ENCODE measurements around the gene VTI1B.

GRCh38 chr14:67610491-67610890 lies 63.9 kb downstream of the VTI1B start:
- TF ChIP-seq CTCF (IDR thresholded peaks at IDR 0.05; ENCODE audit: poor library complexity): no peak
- TF ChIP-seq EZH2 (IDR thresholded peaks at IDR 0.05; ENCODE audit: borderline replicate concordance): no peak
